NCI-H69 (cell line): ENCODE measurements around the gene MED22.

Experiments used
- DNase-seq: peaks from one replicate; lab custom pipeline; 2025; lab: John Stamatoyannopoulos, UW

The MED22 gene

DNA sequence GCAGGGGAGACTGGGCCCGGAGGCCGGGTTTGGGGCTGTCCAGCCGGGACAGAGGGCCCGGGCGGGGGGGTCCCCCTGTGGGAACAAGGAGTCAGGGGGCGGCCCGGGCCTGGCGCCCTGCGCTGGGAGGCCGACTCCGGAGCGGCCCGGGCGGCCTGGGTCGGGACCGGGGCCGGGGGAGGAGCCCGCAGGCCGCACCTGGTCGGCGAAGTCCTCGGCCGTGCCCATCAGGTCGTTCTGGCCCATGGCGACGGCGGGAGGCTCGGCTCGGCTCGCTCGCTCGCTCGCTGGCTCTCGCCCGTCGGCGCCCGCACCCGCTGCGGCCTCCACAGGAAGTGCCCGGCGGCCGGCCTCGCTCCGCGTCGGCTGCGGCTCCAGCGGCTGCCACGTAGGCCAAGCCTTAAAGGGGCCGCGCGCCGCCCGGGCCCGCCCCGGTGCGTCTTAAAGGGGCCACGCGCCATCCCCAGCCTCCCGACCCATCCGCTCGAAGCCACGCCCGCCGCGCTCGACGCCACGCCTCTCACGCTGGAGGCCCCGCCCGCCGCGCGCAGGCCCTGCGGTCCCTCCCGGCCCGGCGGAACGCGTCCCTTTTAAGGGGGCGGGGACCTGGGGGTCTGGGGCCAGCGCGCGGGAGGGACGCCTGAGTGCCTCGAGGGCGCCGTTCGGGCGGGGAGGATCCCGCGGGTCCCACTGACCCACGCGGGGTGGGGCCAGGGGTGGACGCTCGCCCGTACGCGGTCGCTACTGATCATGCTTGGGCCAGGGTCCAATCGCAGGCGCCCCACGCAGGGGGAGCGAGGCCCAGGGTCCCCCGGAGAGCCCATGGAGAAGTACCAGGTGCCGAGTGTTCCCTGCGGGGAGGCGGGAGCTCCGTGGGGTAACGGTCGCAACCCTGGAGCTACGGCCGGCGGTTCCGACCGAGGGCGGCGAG lies 28.1 kb upstream of the MED22 start, which contains the start of the genes STKLD1 and SURF4:
Gene STKLD1, plus strand, starts transcription at position 643 of the 931 bp plus-strand sequence. Its CDS starts 108 bp downstream, at position 751.
Gene SURF4, minus strand, starts transcription at position 337 of the 931 bp plus-strand sequence. Its CDS starts 91 bp downstream, at position 246.
- peak; percentile 99 for DNase-seq

DNA sequence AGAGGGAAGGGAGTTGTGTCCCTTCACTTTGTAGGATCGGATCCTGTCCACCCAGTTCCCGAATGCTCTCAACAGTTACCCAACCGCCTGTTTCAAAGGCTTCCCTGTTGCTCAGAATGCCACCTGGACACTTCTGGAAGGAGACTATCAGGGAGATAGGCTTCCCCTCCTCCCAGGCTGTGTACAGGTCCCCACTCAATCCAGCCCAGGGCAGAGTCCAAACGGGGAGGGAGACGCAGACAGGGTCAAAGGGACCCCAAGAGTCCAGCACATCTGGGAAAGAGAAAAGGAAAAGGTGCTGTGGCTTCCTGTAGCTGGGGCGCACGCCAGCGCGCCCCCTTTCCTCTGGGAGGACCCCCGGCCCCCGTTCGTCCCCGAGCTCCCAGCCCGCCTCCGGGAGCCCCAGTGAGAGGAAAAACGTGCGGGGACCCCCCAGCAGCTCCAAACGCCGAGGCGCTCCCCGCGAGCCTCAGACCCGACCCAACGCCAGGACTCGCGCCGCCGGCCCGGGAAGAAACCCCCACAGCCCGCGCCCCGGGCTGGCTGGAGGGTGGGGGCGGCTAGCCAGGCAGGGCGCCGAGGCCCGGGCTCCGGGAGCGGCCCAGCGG lies 27.3 kb upstream of the MED22 start:
- DNase-seq, result peak; percentile 76

DNA sequence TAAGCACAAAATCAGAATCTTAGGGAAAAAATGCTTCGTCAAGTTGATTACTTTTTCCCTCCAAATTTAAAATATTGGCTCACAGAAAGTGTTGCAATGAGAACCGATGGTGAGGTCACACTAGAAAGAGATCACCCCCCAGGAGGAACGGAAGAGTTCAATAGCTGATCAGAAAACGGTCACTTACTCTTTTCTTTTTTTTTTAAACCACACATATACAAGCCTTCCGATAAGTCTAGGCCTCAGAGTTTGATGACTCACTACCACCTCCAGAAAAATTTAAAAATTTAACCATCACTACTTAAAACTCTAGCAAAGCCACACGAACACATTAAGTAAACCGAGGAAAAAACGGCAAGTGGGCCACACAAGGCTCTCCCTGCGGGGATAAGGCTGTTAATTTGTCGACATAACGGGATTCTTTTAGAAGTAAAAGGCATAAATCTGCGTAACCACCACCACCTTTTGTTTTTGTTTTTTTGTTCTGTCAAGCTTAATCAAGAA lies 26.7 kb upstream of the MED22 start:
- DNase-seq, result no peak

DNA sequence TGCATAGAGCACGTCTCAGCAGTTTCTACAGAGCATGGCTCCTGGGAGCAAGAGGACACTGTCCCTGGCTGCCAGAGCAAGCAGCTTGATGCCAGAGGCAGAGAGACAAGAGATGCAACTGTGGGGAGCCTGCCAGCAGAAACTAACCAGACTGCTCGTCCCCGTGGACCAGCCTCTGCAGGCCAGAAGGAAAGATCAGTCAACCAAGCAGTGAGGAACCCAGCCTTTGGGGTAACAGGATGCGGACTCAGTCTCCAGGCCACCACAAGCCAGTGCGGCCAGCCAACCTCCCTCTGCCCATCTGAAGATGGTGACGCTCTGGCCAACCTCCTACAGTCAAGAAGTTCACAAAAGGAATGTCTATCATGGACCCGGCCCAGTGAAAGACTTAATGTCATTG lies 24.2 kb upstream of the MED22 start:
- no peak for DNase-seq

DNA sequence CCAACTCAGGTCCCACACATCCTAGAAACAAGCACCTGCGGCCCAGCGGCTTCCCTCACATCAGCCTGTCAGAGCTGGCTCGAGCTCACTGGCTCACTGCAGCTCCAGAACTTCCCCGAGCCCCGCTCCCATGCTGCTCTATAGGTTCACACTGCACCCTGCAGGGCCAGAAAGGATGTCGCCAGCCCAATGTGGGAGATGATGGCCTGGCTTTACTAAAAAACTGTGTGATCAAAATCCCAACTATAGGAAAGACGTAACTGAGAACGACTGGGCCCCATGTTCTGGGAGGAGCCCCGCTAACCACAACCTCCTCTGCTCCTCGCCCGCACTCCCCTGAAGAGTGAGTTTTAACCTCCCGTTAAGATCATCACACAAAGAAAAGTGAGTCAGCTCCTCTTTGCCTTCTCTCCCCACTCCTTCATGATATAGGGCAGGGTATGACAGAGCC lies 23.4 kb upstream of the MED22 start:
- DNase-seq, result no peak

DNA sequence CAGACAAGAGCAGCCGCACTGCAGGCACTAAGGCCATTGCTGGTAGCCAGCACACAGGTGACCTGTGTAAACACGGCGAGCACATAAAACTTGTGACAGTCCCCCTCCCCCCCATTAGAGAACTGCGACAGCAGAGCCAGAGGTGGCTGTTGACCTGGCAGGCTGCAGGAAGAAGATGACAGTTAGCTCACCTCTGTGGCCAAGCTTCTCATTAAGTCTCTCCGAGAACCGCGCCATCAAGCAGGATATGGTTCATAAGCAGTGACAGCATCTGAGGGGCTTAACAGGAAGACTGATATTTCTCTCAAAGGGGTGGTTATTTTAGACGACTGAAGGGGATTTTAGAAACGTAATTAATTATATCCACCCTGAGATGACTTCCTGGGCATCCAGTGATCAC lies 22.8 kb upstream of the MED22 start:
- DNase-seq, result no peak

DNA sequence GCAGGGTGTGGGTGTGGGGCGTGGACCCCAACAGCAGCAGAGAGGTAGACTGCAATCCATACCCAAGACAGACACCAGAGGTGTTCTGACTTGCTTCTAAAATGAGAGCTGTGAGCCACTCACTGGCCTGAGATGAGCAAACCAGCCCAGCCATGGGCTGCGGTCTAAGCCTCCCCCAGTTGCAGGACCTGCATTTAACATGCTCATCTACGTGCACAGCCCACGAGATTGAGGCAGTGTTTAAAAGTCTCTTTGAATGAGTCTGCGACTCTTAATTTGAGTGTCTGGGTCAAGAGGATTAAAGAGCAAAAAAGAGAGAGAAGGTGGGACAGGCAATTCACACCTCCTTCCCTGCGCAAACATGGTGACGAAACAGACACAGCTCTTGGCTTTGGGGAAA lies 22.0 kb upstream of the MED22 start:
- no peak for DNase-seq

DNA sequence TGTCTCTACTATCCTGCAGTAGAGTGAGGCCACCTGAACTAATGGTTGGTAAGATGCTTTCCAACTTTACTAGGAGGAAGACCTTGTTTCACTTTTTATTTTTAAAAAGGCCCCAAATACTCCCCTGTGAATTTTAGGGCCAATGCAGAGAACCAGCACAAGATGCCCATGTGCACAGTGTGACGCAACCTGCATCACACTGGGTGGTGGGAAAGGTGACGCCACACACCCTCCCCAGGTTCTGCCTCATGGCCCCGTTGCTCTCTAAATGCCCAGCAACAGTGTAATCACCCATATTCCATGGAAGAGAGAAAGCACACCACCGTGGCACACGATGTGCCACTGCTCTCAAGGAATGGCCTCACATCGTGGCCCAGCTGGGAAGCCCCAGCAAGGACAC lies 21.5 kb upstream of the MED22 start:
- DNase-seq, result no peak

DNA sequence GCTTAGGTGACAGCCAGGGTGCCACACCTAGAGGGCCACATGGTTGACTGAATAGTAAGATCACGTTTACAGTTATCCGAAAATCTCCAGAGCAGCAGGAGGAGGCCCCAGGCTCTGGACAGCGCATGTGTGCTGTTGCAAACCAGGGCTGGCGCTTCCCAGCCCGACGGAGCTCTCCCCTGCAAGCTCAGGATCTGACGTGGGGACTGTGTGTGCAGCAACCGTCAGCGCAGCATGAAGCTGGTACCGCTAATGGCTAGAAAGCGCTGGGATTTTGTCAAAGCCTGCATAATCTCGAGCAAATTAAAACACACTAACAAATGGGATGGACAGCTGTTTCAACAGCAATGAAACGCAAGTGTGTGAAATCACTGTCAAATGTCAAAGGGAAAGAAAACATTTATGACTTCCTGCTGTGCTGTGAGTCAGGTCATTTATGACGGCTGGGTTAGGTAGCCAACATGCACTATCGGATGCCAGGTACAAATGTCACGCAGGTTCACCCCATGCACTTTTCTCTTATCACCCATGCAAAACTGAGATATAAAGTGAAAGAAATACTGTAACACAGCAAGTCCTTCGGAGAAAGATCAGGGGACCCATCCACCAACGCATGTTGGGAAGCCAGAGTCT lies 20.4 kb upstream of the MED22 start:
- DNase-seq, result peak; percentile 98

DNA sequence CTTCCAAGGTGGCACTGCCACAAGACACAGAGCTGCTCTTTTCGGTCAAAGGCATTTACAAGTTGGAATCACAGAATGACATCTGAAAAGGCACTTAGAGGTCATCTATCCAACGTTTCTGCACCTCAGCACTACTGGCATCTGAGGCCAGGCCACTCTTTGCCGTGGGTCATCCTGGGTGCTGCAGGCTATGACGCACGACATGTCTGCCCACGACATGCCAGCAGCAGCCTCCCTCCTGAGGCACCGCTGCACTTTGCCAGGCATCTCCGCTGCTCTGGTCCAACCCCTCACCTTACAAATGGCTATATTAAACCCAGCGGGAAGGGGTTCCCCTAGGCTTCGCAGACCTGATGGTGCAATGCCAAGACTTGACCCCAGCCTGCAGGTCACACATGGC lies 19.8 kb upstream of the MED22 start:
- no peak for DNase-seq

DNA sequence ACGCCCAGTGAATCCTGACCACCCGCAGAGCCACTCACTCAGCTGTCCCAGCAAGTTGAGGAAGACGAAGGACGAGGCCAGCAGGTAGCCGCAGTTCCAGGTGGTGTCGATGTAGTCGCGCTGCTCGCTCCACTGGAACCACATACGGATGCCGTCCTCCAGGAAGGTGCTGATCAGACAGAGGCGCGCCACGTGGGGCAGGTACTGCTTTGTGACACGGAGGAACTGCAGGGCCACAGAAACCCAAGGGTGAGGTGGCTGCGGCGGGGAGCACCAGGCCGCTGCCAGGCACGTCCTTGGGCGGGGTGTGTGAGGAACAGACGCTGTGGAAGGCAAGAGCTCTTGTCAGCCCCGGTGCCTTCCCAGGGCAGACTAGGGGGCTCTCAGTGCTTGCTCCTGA lies 19.3 kb upstream of the MED22 start:
- no peak for DNase-seq

DNA sequence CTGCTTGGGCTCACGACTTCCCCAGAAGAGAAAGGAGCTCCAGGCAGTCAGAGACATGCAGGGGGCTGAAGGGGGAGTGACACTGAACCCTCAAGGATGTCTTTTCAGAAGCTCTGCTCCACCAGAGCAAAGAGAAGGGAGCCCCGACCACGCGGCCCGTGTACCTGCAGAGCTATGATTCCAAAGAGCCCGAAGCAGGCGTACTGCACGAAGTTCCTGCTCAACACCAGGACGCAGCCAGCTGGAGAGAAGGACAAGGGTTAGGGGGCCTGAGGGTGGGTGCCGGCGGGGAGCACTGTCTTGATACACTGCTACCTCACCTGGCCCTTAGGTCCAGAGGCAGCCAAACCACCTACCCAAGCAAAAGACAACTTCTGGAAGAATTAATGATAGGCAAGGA lies 18.5 kb upstream of the MED22 start:
- DNase-seq, result no peak

DNA sequence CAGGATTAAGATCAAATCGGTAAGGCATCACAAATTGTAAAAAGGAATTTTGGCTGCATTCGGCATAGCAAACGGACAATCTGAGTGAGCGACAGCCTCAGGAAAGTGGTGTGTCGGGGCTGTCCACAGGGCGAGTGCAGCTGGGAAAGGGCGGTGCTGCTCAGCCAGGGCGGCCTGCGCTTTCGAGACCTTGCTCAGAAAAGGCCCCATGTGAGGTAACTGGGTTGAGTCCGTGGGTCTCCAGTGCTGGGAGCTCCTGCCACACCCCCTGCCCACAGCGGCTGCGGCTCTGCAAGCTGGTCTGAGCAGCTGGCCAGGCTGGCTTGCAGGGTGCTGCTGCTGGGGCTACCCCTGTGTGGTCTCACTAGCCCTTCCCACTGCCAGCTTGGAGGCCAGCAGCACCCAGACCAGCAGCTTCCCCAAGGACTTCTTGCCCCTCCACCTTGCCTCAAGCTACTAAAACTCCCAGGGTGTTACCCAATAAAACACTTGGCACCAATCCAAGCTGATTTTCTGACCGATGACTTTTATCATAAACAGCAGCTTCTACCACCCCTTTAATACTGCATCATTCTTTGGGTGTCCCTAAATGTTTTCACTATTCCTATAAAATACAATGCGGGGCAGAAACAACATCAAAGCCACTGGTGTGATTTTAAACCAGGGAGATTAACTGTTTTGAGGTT lies 14.6 kb upstream of the MED22 start:
- peak; percentile 61 for DNase-seq

DNA sequence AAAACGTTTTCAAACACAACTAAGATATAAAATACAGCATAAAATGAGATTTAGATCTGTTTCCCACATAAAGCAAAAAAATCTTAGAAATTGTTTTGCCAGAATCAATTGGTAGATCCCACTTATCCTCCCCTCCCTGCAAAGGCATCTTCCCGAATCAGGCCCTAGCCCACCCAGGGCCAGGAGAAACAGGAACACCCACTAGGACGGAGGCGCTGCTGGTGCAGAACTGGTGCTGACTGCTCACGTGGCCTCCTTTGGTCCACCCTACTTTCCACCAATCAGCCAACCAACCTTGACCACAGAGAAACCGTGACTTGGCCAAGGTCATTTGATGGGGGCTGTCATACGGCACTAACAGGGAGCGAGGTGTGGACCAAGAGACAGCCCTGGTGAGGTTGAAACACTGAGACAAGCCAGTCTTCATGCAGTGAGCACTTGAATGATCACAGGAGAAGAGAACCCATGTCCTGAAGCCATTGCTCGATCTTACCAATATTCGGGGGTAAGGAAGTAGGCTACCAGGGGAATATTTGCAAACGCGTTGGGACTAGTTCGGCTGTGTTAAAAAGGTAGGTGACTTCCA lies 13.7 kb upstream of the MED22 start:
- no peak for DNase-seq

DNA sequence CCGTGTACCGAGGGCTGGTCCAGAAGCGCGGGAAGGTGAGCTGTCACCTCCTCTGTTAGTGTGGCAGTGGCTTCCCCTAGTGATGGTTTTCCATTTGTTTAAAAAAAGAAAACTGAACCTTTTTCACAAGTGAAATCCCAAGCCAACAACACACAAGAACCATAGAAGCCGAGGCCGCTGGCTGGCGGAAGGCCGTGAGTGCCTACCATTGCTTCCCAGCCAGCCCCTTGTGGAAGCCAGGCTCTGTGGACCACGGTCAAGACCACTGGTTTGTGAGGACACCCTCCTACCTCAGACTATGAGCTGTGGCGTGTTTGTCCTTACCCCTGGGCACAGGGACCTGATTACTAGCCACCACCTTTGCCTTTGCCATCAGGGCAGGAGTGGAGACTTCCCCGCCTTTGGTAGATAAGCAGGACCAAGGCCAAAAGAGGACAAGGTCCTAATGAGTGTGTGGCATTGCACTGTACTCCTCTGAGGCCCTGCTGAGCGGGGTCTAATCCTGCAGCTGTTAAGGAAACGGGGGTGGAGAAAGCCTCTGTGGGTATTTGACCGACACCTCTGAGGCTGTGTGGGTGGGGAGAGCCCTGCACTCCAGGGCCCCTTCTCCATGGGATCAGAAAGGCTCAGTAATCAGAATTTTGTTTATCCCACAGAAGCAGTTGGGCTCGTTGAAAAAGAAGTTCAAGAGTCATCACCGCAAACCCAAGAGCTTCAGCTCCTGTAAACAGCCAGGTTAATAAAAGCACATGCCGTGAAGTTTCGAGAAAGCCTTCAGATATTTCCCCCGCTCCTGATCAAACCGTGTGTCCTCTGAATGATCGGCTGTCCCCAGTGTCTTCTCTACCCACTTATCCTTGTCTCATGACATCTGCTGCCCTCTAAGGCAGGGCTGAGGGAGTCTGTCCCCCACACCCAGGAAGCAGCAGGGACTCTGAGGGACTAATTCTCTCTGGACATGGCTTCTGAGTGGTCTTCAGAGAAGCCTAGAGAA lies 12.8 kb upstream of the MED22 start:
- DNase-seq, result no peak

DNA sequence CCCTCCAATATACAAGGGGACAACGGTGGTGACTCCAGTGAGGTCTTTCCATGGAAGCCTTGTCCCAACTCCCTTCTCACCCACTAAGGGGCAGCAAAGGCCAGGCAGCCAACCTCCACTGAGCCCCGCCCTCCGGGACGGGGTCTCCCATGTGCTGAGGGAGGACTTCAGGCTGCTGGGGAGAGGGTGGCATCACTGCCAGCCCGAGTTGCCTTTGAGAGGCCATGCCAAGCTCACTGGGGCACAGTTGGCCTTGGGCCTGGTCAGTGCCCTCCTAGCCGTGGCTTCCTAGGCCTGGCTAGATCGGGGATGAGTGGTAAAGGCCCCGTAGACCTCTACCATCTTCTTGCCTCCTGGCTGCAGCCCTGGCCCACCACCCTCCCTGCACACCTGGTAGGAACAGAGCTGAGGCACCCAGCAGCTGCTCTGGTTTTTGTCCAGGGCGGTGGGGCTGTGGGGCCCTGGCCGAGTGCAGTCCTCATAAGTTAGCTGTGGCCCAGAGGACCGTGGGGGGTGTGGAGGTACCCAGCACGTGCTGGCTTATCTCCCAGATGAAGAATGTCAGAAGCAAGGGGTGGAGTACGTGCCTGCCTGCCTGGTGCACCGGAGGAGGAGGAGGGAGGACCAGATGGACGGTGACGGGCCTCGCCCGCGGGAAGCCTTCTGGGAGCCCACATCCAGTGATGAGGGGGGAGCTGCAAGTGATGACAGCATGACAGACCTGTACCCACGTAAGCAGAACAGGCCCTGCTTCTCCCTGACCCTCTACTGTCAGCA lies 11.7 kb upstream of the MED22 start:
- DNase-seq, result peak; percentile 49

DNA sequence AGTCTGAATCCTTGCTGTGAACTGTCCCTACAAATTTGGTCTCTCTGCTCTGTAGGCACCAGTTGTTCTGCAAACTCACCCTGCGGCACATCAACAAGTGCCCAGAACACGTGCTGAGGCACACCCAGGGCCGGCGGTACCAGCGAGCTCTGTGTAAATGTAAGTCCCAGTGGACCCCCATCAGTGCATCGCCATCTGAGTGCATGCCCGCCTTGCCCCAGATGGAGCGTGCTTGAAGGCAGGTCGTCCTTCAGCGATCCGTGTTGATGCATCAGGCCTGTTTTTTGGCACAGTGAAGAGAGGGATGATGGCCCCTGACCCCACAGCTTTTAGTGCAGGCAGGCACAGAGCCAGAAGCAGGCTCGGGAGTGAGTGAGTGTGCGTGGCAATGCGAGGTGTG lies 9.7 kb upstream of the MED22 start:
- no peak for DNase-seq

DNA sequence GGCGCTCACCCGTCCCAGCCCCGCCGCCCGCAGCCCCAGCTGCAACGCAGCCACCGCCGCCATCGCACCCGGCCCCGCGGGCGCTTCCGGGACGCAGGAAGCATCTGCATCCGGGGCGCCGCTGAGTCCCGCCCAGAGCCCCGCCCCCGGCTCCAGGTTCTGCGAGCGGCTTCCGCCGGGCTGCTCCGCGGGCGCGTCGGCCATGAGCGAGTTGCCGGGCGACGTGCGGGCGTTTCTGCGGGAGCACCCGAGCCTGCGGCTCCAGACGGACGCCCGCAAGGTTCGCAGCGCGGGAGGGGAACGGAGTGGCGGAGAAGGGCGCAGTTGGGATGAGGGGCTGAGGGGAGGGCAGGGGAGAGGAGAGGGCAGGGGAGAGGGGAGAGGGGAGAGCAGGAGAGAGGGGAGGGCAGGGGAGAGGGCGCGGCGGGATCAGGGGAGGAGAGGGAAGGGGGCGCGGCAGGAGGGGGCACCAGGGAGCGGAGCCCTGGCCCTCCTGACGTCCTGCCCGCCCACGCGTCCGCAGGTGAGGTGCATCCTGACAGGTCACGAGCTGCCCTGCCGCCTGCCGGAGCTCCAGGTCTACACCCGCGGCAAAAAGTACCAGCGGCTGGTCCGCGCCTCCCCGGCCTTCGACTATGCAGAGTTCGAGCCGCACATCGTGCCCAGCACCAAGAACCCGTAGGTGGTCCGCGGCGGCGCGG lies 8.6 kb upstream of the MED22 start, which contains the start of the genes SURF1 and SURF2:
Gene SURF1, minus strand, starts transcription at position 97 of the 701 bp plus-strand sequence. Its CDS starts 34 bp downstream, at position 63.
Gene SURF2, plus strand, starts transcription at position 160 of the 701 bp plus-strand sequence. Its CDS starts 43 bp downstream, at position 203.
- peak; percentile 94 for DNase-seq
